ENCODE results near the gene ELFN1.

DNA sequence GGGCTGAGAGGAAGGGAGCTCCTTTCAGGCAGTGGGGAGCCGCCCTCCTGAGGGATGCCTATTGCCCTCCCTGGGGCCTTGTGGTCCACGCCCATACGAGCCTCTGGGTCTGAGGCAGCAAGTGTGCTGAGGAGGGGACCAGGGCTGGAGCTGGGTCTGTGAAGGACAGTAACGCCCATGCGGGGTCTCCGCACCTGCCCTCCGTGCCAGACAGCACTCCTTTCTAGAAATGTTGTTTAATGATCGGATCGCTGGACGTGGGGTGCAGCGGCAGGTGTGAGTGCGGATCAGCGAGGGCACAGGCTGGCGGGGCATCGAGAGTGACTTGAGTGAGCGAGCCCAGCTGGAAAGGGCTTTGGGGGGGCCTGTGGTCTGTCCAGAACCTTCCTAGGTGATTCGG, 70.1 kb downstream of the ELFN1 start:
- TF ChIP-seq CTCF (IDR thresholded peaks at IDR 0.05) (no peak), POLR2A (IDR thresholded peaks at IDR 0.05) (no peak), POLR2AphosphoS5 (IDR thresholded peaks at IDR 0.05) (no peak)

Data from gastroesophageal sphincter (tissue), 3 donors.